HepG2 (cell line): ENCODE measurements around the gene PAPPA2. TPM values are rescaled to one million over a fixed set of nuclear protein-coding genes. Genes with fewer than 3 reads are reported as not detected.

Experiments
- ATAC-seq: fragments of 200-7000 bp; cut with Tn5 transposase; 3 replicates; pipeline ENCODE4 v1.9.1; 2020; ENCODE audit warnings: mild to moderate bottlenecking, moderate library complexity
- BruUV-seq: library from RNA; stranded (reverse); fragments of 400-500 nt; replicated peaks from 2 replicates; lab custom pipeline; 2021; lab: Mats Ljungman, UMichigan
- CTCF ChIA-PET: fragments of 300-600 bp; formaldehyde crosslinking; extraction: SDS; loops from one replicate; lab custom pipeline; 2021; ENCODE audit warnings: low total read pairs, inconsistent platforms, low intra/inter-chr PET ratio; lab: Yijun Ruan, JAX
- POLR2A ChIA-PET: fragments of 350-600 bp; sonication (Branson Sonifier 250); formaldehyde crosslinking; loops from one replicate; lab custom pipeline; 2020; ENCODE audit warnings: antibody characterized with exemption, inconsistent platforms; lab: Yijun Ruan, JAX
- DNase-seq: peaks from one replicate; pipeline ENCODE4 v3.0.0-alpha.2; 2015; ENCODE audit warnings: low spot score
- FAIRE-seq: peaks from 3 replicates; lab custom pipeline; 2011; peaks lifted over from hg19 to GRCh38; lab: Jason Lieb, UNC
- H2AFZ ChIP-seq: one replicate; pipeline ENCODE4 v1.6.1; 2011; ENCODE audit warnings: low read length, inconsistent platforms
- H3K27ac ChIP-seq: fragments of 300-600 bp; 3 replicates; pipeline ENCODE4 v1.8.0; 2011; ENCODE audit warnings: mixed run types, mild to moderate bottlenecking, mixed read lengths, low read length, inconsistent platforms; ENCODE audit not compliant: insufficient read depth; ENCODE audit errors: extremely low read length
- H3K27me3 ChIP-seq, 2 experiments: fragments of 200-600 bp in 1 of 2; 2 replicates in 1 of 2; 3 replicates in 1 of 2; pipeline versions ENCODE4 v1.6.0 to v1.8.0; 2011; ENCODE audit warnings: low read length in 2 of 2, mild to moderate bottlenecking in 2 of 2, moderate library complexity in 2 of 2, inconsistent platforms in 1 of 2; ENCODE audit not compliant: insufficient read depth in 2 of 2, control insufficient read depth in 1 of 2
- H3K36me3 ChIP-seq, 2 experiments: fragments of 200-600 bp in 1 of 2; replicated peaks in 1 of 2; 2 replicates in 1 of 2; 3 replicates in 1 of 2; pipeline versions ENCODE4 v1.5.1 to v1.8.0; 2011; ENCODE audit warnings: low read length in 2 of 2, inconsistent platforms in 1 of 2; ENCODE audit not compliant: insufficient read depth in 2 of 2, control insufficient read depth in 1 of 2
- H3K4me1 ChIP-seq: 2 replicates; pipeline ENCODE4 v1.5.1; 2012; ENCODE audit warnings: low read length, inconsistent platforms; ENCODE audit not compliant: insufficient read depth
- H3K4me2 ChIP-seq: 2 replicates; pipeline ENCODE4 v1.6.0; 2011; ENCODE audit warnings: low read depth, low read length, inconsistent platforms
- H3K4me3 ChIP-seq, 3 experiments: fragments of 200-600 bp in 1 of 3; sonication (generic), shearing (Covaris generic) in 1 of 3; replicated peaks in 1 of 3; 2 replicates each; pipeline ENCODE4 v1.5.1; 2011 to 2016; ENCODE audit warnings: low read length in 3 of 3, inconsistent platforms in 2 of 3, low read depth in 2 of 3, mild to moderate bottlenecking in 2 of 3, control low read depth in 1 of 3, mixed read lengths in 1 of 3; ENCODE audit not compliant: insufficient read depth in 1 of 3
- H3K79me2 ChIP-seq: one replicate; pipeline ENCODE4 v1.6.1; 2011; ENCODE audit warnings: low read length, inconsistent platforms; ENCODE audit not compliant: insufficient read depth
- H3K9ac ChIP-seq: 2 replicates; pipeline ENCODE4 v1.6.0; 2011; ENCODE audit warnings: mild to moderate bottlenecking, low read depth, low read length, inconsistent platforms; ENCODE audit not compliant: insufficient read depth
- H3K9me3 ChIP-seq: 2 replicates; pipeline ENCODE4 v1.5.1; 2012; ENCODE audit warnings: mild to moderate bottlenecking, low read length
- H4K20me1 ChIP-seq: 2 replicates; pipeline ENCODE4 v1.6.0; 2011; ENCODE audit warnings: inconsistent platforms, mild to moderate bottlenecking, low read length, moderate library complexity; ENCODE audit not compliant: insufficient read depth
- ARID2 ChIP-seq: sonication (generic); formaldehyde crosslinking; IDR thresholded peaks from 2 replicates; pipeline ENCODE4 v1.8.1; 2022; ENCODE audit warnings: mild to moderate bottlenecking, missing genetic modification reagents, borderline replicate concordance
- CC2D1A ChIP-seq: sonication (generic); formaldehyde crosslinking; IDR thresholded peaks from 2 replicates; pipeline ENCODE4 v1.8.1; 2023; ENCODE audit warnings: mild to moderate bottlenecking, missing genetic modification reagents
- CHCHD3 ChIP-seq: sonication (generic); formaldehyde crosslinking; IDR thresholded peaks from 2 replicates; pipeline ENCODE4 v1.8.0; 2022; ENCODE audit warnings: mild to moderate bottlenecking, missing genetic modification reagents, moderate library complexity
- FOSL1 ChIP-seq: sonication (generic); formaldehyde crosslinking; IDR thresholded peaks from 2 replicates; pipeline ENCODE4 v1.9.0; 2021; ENCODE audit warnings: missing genetic modification reagents, borderline replicate concordance
- RELA ChIP-seq: sonication (generic); formaldehyde crosslinking; IDR thresholded peaks from 2 replicates; pipeline ENCODE4 v1.4.0; 2020; ENCODE audit warnings: missing genetic modification reagents
- ZNF331 ChIP-seq: sonication (generic); formaldehyde crosslinking; IDR thresholded peaks from 2 replicates; pipeline ENCODE4 v1.4.0; 2020; ENCODE audit warnings: missing genetic modification reagents
- ZNF850 ChIP-seq: sonication (generic); formaldehyde crosslinking; conservative IDR thresholded peaks from 2 replicates; pipeline ENCODE4 v1.9.0; 2021; ENCODE audit warnings: mild to moderate bottlenecking, missing genetic modification reagents
- WGBS: methylation state at CpG from one replicate; pipeline ENCODE4 v1.1.6; 2017; ENCODE audit warnings: low lambda C conversion rate; 5-methylcytosine and 5-hydroxymethylcytosine counted together
- in situ Hi-C: cut with HindIII; loops from 2 replicates; pipeline ENCODE4 v1.10.0; 2017; ENCODE audit warnings: low pct_unique_long_range_greater_than_20kb; ENCODE audit not compliant: extremely low pct_ligation_motif_present
- intact Hi-C: fragments of 100-400 bp; cut with micrococcal nuclease; formaldehyde crosslinking; loops from one replicate; pipeline ENCODE4 v1.10.0; 2022; ENCODE audit not compliant: unreplicated experiment
- polyA plus RNA-seq, 8 experiments: library from polyadenylated mRNA; depleted of rRNA in 3 of 8; stranded (reverse) in 7 of 8; unstranded in 1 of 8; fragments of >200 nt; fragmentation: Illumina TruSeq in 4 of 8; extraction: Trizol in 4 of 8; gene quantifications; 2 replicates each; pipeline versions ENCODE4 v1.2.1 to v1.2.3, GENCODE V29; 2011 to 2016; ENCODE audit warnings: low read depth in 4 of 8, missing spikeins in 1 of 8, mixed read lengths in 1 of 8; ENCODE audit not compliant: insufficient read depth in 1 of 8
- total RNA-seq, 5 experiments: library from RNA; depleted of rRNA; stranded (reverse); fragments of >200 nt; fragmentation: Illumina TruSeq; extraction: Trizol; gene quantifications; 2 replicates each; pipeline ENCODE4 v1.2.3, GENCODE V29; 2016; ENCODE audit warnings: low read depth in 1 of 5
- TF ChIP-seq, protein P1 (sequence below): sonication (generic); formaldehyde crosslinking; IDR thresholded peaks from 2 replicates; pipeline ENCODE4 v1.5.0; 2020; ENCODE audit warnings: missing genetic modification reagents
- TF ChIP-seq, protein P2 (sequence below): IDR thresholded peaks from 2 replicates; pipeline ENCODE4 v1.6.1; 2016; ENCODE audit warnings: mild to moderate bottlenecking

PAPPA2 gene
- total and polyA plus RNA-seq, 2 of the 13 experiments (the other 11 are each of a cell fraction or from before 2014, with no cell fraction given) = 0.01 TPM; not detected in 1

- TF ChIP-seq ARID2 (CRISPR knock-in tag) (no peak), RELA (CRISPR knock-in tag) (no peak), FOSL1 (CRISPR knock-in tag) (no peak), CHCHD3 (CRISPR knock-in tag) (no peak)
Observed at GRCh38 chr1:176826265-176826664, 363.3 kb downstream of the PAPPA2 start (continued).

- Histone ChIP-seq H2AFZ (no peak overlapping the region), H3K79me2 (no peaks in the 10 kb centered on the region), H3K27me3 (0 out of 5 replicates have a peak, but pooled peaks cover 0 to 3% of the 10 kb centered on the region in 2 experiments), H3K27ac (no peak overlapping the region), H3K4me3 (no peak overlapping the region), H3K9ac (no peak overlapping the region), H3K9me3 (no peaks in the 10 kb centered on the region), H3K36me3 (no peaks in the 10 kb centered on the region), H3K4me1 (no peaks in the 10 kb centered on the region), H4K20me1 (no peaks in the 10 kb centered on the region), H3K4me2 (no peak overlapping the region)
- in situ Hi-C loops (loop anchor here (25.0 kb wide), 2 partner anchors 442 to 1667 kb away; no protein-coding TSS in a partner anchor), intact Hi-C loops (no loop called here)
- 12% methylated on average over 6 of the region's 8 CpGs for WGBS
- CTCF ChIA-PET = no interaction called here
- BruUV-seq = no TSS peak
- ATAC-seq (no peak), DNase-seq (no peak), FAIRE-seq (no peak)
- TF ChIP-seq ZNF331 (CRISPR knock-in tag) = no peak
- TF ChIP-seq, protein P1, sequence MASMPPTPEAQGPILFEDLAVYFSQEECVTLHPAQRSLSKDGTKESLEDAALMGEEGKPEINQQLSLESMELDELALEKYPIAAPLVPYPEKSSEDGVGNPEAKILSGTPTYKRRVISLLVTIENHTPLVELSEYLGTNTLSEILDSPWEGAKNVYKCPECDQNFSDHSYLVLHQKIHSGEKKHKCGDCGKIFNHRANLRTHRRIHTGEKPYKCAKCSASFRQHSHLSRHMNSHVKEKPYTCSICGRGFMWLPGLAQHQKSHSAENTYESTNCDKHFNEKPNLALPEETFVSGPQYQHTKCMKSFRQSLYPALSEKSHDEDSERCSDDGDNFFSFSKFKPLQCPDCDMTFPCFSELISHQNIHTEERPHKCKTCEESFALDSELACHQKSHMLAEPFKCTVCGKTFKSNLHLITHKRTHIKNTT (CRISPR knock-in tag) = no peak
- TF ChIP-seq, protein P2, sequence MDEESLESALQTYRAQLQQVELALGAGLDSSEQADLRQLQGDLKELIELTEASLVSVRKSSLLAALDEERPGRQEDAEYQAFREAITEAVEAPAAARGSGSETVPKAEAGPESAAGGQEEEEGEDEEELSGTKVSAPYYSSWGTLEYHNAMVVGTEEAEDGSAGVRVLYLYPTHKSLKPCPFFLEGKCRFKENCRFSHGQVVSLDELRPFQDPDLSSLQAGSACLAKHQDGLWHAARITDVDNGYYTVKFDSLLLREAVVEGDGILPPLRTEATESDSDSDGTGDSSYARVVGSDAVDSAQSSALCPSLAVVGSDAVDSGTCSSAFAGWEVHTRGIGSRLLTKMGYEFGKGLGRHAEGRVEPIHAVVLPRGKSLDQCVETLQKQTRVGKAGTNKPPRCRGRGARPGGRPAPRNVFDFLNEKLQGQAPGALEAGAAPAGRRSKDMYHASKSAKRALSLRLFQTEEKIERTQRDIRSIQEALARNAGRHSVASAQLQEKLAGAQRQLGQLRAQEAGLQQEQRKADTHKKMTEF (CRISPR knock-in tag) = no peak
- TF ChIP-seq ZNF850 (CRISPR knock-in tag) = no peak
- TF ChIP-seq CC2D1A (CRISPR knock-in tag) = no peak
- POLR2A ChIA-PET = no interaction called here
Observed at GRCh38 chr1:176829261-176829660, 366.3 kb downstream of the PAPPA2 start.
